ENCODE results near the gene TANC1. TPM values are rescaled to one million over a fixed set of nuclear protein-coding genes. Genes with fewer than 3 reads are reported as not detected.

TANC1 gene
- total and polyA plus RNA-seq, 2 of the 4 experiments (the other 2 are of a cell fraction) = 10.2 to 12.9 TPM

DNA sequence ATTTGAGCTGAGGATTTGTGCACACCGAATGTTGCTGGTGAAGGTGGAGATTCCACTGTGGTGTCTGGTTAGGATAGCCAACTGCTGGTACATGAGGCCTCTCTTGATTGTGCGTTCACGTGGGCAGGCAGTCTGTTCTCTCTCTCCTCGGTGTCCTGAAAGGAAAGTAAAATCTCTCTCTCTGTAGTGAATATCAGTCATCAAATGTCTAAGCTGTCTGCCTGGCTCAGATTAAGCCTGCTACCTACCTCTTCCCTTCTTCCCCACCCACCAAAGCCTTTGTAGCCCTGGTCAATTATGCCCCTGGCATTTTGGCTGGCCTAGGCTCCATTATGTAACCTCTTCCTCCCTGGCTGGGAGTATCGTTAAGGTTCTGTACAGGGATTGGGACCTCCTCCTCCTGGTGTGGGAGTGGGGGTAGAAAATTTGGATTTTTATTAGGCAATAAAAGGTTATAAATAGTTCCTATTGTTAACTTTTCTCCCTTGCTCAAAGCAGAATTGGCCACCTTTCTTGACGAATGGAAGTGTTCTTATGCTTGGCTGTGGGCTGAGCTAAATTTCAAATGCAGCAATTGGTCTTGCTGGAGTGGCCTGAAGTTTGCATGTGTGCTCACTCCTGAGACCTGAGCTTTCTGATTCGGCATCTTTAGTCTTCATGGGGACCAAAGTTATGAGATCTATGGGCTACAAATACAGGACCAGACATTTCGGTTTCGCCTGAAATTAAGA lies 169.2 kb downstream of the TANC1 start:
- Histone ChIP-seq H3K18ac (ENCODE audit: low read depth, low read length) (peak overlapping the region; percentile 98), H4K5ac (ENCODE audit: low read depth, low read length) (peak overlapping the region; percentile 98), H2BK5ac (ENCODE audit: low read depth, low read length, poor library complexity, severe bottlenecking) (peak overlapping the region; percentile 90), H3K14ac (replicated peaks; ENCODE audit: low read depth, low read length) (peak overlapping the region; percentile 98), H3K27ac (ENCODE audit: insufficient read depth, low read length) (peak overlapping the region; percentile 95), H3K4me2 (ENCODE audit: low read depth, low read length) (0 out of 2 replicates have a peak overlapping the region, but pooled peaks have one; percentile 7), H2BK120ac (ENCODE audit: low read depth, low read length) (peak overlapping the region; percentile 99), H4K91ac (ENCODE audit: insufficient read depth, low read depth, low read length) (peak overlapping the region; percentile 87), H3K4ac (ENCODE audit: low read depth, low read length) (peak overlapping the region; percentile 87), H4K8ac (ENCODE audit: low read depth in 2 of 2, low read length in 2 of 2) (peak overlapping the region; percentile 89 to 94), H3K23ac (ENCODE audit: low read depth, low read length) (peak overlapping the region; percentile 93), H2AK5ac (ENCODE audit: low read depth, low read length) (peak overlapping the region; percentile 93), H3K56ac (ENCODE audit: extremely low read depth, insufficient read depth, low read length) (peak overlapping the region; percentile 85), H3K9ac (ENCODE audit: low read depth, low read length) (peak overlapping the region; percentile 86), H3K4me3 (ENCODE audit: insufficient read depth, low read depth, low read length) (no peak overlapping the region), H2AK9ac (replicated peaks; ENCODE audit: low read depth, low read length, poor library complexity) (no peak overlapping the region), H3K9me1 (ENCODE audit: insufficient read depth, low read length) (peaks cover 26% of the 10 kb centered on the region), H2AFZ (replicated peaks; ENCODE audit: low read length, poor library complexity) (peak overlapping the region; percentile 24), H3K27me3 (ENCODE audit: control insufficient read depth, insufficient read depth, low read length) (no peaks in the 10 kb centered on the region), H3K79me1 (ENCODE audit: low read depth in 1 of 2, low read length in 2 of 2) (peaks cover 27 to 59% of the 10 kb centered on the region in 2 experiments), H2BK15ac (ENCODE audit: low read depth, low read length) (peak overlapping the region; percentile 99), H3K36me3 (ENCODE audit: control insufficient read depth, insufficient read depth, low read length) (no peaks in the 10 kb centered on the region), H3K4me1 (ENCODE audit: control insufficient read depth, insufficient read depth, low read length) (peaks cover 31% of the 10 kb centered on the region), H3K9me3 (ENCODE audit: control insufficient read depth, insufficient read depth, low read length) (no peaks in the 10 kb centered on the region), H4K20me1 (ENCODE audit: insufficient read depth, low read length) (no peaks in the 10 kb centered on the region), H2BK20ac (ENCODE audit: low read depth, low read length) (peak overlapping the region; percentile 99)
- POLR2A ChIA-PET (ENCODE audit: unreplicated experiment) = no interaction called here
- TF ChIP-seq NFE2L2 (IDR thresholded peaks at IDR 0.05; ENCODE audit: low read depth, low read length) (no peak), MAFK (IDR thresholded peaks at IDR 0.05; ENCODE audit: low read depth, low read length) (no peak), SMC3 (IDR thresholded peaks at IDR 0.05; ENCODE audit: low read depth, low read length) (no peak), BHLHE40 (IDR thresholded peaks at IDR 0.05; ENCODE audit: low read depth, low read length) (no peak), MAZ (IDR thresholded peaks at IDR 0.05; ENCODE audit: borderline replicate concordance, low read depth, low read length) (no peak), MXI1 (IDR thresholded peaks at IDR 0.05; ENCODE audit: borderline replicate concordance, low read depth, low read length) (no peak), RCOR1 (IDR thresholded peaks at IDR 0.05; ENCODE audit: insufficient replicate concordance, low read length) (no peak), FOS (IDR thresholded peaks at IDR 0.05; ENCODE audit: low read depth, low read length) (no peak), CHD1 (IDR thresholded peaks at IDR 0.05; ENCODE audit: low read depth, low read length) (no peak), RAD21 (IDR thresholded peaks at IDR 0.05; ENCODE audit: low read length) (no peak), CEBPB (IDR thresholded peaks at IDR 0.05; ENCODE audit: low read depth, low read length) (no peak), POLR2A (IDR thresholded peaks at IDR 0.05; ENCODE audit: low read depth, low read length) (no peak)
- TF ChIP-seq, protein P1, sequence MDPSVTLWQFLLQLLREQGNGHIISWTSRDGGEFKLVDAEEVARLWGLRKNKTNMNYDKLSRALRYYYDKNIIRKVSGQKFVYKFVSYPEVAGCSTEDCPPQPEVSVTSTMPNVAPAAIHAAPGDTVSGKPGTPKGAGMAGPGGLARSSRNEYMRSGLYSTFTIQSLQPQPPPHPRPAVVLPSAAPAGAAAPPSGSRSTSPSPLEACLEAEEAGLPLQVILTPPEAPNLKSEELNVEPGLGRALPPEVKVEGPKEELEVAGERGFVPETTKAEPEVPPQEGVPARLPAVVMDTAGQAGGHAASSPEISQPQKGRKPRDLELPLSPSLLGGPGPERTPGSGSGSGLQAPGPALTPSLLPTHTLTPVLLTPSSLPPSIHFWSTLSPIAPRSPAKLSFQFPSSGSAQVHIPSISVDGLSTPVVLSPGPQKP (IDR thresholded peaks at IDR 0.05; ENCODE audit: borderline replicate concordance, low read depth, low read length) = no peak
- TF ChIP-seq, protein P2, sequence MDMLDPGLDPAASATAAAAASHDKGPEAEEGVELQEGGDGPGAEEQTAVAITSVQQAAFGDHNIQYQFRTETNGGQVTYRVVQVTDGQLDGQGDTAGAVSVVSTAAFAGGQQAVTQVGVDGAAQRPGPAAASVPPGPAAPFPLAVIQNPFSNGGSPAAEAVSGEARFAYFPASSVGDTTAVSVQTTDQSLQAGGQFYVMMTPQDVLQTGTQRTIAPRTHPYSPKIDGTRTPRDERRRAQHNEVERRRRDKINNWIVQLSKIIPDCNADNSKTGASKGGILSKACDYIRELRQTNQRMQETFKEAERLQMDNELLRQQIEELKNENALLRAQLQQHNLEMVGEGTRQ (IDR thresholded peaks at IDR 0.05; ENCODE audit: low read depth, low read length) = no peak
- intact Hi-C loops (cut with micrococcal nuclease) (loop anchor here (5.0 to 10.0 kb wide), 4 partner anchors 150 to 667 kb away; partner anchors contain the start of genes BAZ2B, MARCHF7 and WDSUB1), dilution Hi-C loops (cut with HindIII; ENCODE audit: low sequenced_read_pairs, unreplicated experiment) (no loop called here), in situ Hi-C loops (cut with MboI; ENCODE audit: low sequenced_read_pairs) (no loop called here)
- CTCF ChIA-PET = interaction anchor here (0.6 to 1.8 kb wide), 4 partner anchors 8 to 175 kb away, joined by 3 to 8 read pairs (median 3); no protein-coding TSS in a partner anchor
- DNase-seq (no peak), ATAC-seq (ENCODE audit: low read depth) (no peak)
- BruUV-seq (replicated peaks) = no TSS peak
- 100% methylated on average over 3 of the region's 9 CpGs; no CpG with 5 or more reads in 1 of the 2 experiments for WGBS, 2 experiments (ENCODE audit: extremely low coverage in 2 of 2, insufficient read length in 1 of 2)

Measured in IMR-90 (cell line).